ENCODE data around the gene MTMR2. TPM values are rescaled to one million over a fixed set of nuclear protein-coding genes. Genes with fewer than 3 reads are reported as not detected.

Gene MTMR2
- total and polyA plus RNA-seq, 4 donors = 24.8 to 40.6 (median 32.3) TPM

GRCh38 chr11:95898782-95899181, 25.1 kb downstream of the MTMR2 start:
- WGBS, 2 donors = 47 to 64% methylated on average over 2 of the region's 2 CpGs
- H3K36me3 ChIP-seq (ENCODE audit: control insufficient read depth in 1 of 2, insufficient read depth in 2 of 2, low read length in 1 of 2) = no peaks in the 10 kb centered on the region
- H3K27ac ChIP-seq (ENCODE audit: low read depth in 1 of 2, low read length in 2 of 2) = no peak overlapping the region
- H3K9me3 ChIP-seq (ENCODE audit: control insufficient read depth, low read length) = no peaks in the 10 kb centered on the region
- DNase-seq = no peak
- no peaks in the 10 kb centered on the region for H3K27me3 ChIP-seq (ENCODE audit: control insufficient read depth in 1 of 2, insufficient read depth in 2 of 2, low read length in 1 of 2)
- ATAC-seq (ENCODE audit: low FRiP score) = no peak
- intact Hi-C loops (cut with DNase I) = no loop called here
- H3K4me3 ChIP-seq (ENCODE audit: low read length in 2 of 2) = no peak overlapping the region
- peaks cover 4 to 8% of the 10 kb centered on the region in 2 donors for H3K4me1 ChIP-seq (ENCODE audit: control insufficient read depth in 1 of 2, insufficient read depth in 2 of 2, low read length in 2 of 2)

DNA sequence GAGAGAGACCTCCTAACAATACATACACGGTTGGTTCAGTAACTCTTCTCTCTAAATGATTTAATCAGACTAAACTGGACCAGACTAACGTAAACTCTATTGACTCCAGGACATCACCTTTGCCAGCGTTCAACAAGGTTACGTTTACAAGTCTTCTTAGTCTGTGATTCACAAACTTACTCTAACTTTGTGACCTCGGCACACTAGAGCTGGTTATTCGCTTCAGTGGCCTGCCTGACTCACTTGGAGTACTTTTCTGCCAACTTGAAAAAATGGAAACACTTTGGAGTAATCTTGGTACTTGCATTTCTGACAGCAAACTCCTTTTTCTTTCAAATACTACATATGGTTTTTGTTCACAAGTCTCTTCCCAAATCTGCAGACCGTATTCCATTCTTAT, 26.2 kb downstream of the MTMR2 start:
- Histone ChIP-seq H3K4me3 (ENCODE audit: low read length in 2 of 2) (no peak overlapping the region), H3K4me1 (ENCODE audit: control insufficient read depth in 1 of 2, insufficient read depth in 2 of 2, low read length in 2 of 2) (peaks cover 4 to 8% of the 10 kb centered on the region in 2 donors), H3K9me3 (ENCODE audit: control insufficient read depth, low read length) (no peaks in the 10 kb centered on the region), H3K36me3 (ENCODE audit: control insufficient read depth in 1 of 2, insufficient read depth in 2 of 2, low read length in 1 of 2) (no peaks in the 10 kb centered on the region), H3K27me3 (ENCODE audit: control insufficient read depth in 1 of 2, insufficient read depth in 2 of 2, low read length in 1 of 2) (no peaks in the 10 kb centered on the region), H3K27ac (ENCODE audit: low read depth in 1 of 2, low read length in 2 of 2) (peak overlapping the region in 1 of 2 donors; percentile 28)
- peak in 1 of 2 donors; percentile 28 for DNase-seq
- WGBS, 2 donors = 44 to 54% methylated on average over 7 of the region's 7 CpGs
- no peak for ATAC-seq (ENCODE audit: low FRiP score)
- intact Hi-C loops (cut with DNase I) = no loop called here

DNA sequence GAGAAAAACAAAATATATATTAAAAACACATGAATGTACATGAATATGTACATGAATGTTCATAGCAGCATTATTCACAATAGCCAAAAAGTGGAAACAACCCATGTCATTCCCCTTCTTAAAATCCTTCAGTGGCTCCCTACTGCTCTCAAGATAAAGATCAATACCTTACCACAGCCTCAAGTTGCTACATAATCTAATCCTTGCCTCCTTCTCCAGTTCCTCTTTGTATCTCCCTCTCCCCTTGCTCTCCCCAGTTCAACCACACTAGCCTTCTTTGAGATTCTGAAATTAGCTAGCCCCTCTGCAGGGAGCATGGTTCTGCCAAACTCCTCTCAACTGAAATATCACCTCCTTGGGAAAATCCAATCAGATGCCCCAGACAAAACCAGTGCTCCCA, 28.1 kb downstream of the MTMR2 start:
- Histone ChIP-seq H3K36me3 (ENCODE audit: control insufficient read depth in 1 of 2, insufficient read depth in 2 of 2, low read length in 1 of 2) (no peaks in the 10 kb centered on the region), H3K27ac (ENCODE audit: low read depth in 1 of 2, low read length in 2 of 2) (no peak overlapping the region), H3K4me3 (ENCODE audit: low read length in 2 of 2) (no peak overlapping the region), H3K27me3 (ENCODE audit: control insufficient read depth in 1 of 2, insufficient read depth in 2 of 2, low read length in 1 of 2) (no peaks in the 10 kb centered on the region), H3K9me3 (ENCODE audit: control insufficient read depth, low read length) (no peaks in the 10 kb centered on the region), H3K4me1 (ENCODE audit: control insufficient read depth in 1 of 2, insufficient read depth in 2 of 2, low read length in 2 of 2) (peaks cover 5 to 8% of the 10 kb centered on the region in 2 donors)
- ATAC-seq (ENCODE audit: low FRiP score) (no peak), DNase-seq (no peak)
- intact Hi-C loops (cut with DNase I) = no loop called here

DNA sequence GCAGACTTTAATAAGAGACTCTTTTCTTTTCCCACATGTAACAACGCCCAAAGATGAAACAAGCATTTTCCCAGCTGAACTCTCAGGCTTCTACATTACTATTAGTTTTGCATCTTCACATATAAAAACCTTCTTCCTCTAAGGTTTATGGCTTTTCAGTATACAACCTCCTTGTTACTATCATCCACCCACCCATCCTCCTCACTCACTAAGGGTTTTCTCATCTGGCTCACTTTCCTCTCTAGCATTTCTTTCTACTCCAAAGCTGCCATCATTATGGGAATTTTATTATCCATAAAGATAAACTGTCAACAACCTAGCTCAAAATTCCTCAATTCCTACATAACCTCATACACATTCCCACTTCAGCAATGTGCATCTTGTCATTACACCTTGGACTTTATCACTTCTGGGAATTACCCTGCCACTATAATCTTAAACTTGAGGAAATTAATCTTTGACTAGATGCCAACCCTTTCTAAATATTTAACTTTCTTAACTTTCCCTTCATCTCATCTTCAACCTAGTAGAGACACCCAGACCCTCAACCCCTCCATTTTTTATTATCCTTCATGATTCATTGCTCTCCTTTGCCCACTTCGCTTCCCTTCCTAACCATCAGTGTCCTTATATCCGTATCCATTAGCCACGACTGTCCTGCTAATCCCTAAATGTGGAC, 30.9 kb downstream of the MTMR2 start:
- Histone ChIP-seq H3K4me1 (ENCODE audit: control insufficient read depth in 1 of 2, insufficient read depth in 2 of 2, low read length in 2 of 2) (peaks cover 5 to 8% of the 10 kb centered on the region in 2 donors), H3K4me3 (ENCODE audit: low read length in 2 of 2) (no peak overlapping the region), H3K9me3 (ENCODE audit: control insufficient read depth, low read length) (no peaks in the 10 kb centered on the region), H3K27me3 (ENCODE audit: control insufficient read depth in 1 of 2, insufficient read depth in 2 of 2, low read length in 1 of 2) (no peaks in the 10 kb centered on the region), H3K36me3 (ENCODE audit: control insufficient read depth in 1 of 2, insufficient read depth in 2 of 2, low read length in 1 of 2) (no peaks in the 10 kb centered on the region), H3K27ac (ENCODE audit: low read depth in 1 of 2, low read length in 2 of 2) (peak overlapping the region in 1 of 2 donors; percentile 28)
- no peak for DNase-seq
- WGBS, 2 donors = 95% methylated on average over 4 of the region's 4 CpGs
- ATAC-seq (ENCODE audit: low FRiP score) = no peak
- intact Hi-C loops (cut with DNase I) = no loop called here

GRCh38 chr11:95892492-95892891, 31.4 kb downstream of the MTMR2 start:
- 96 to 100% methylated on average over 2 of the region's 2 CpGs for WGBS, 2 donors
- Histone ChIP-seq H3K4me1 (ENCODE audit: control insufficient read depth in 1 of 2, insufficient read depth in 2 of 2, low read length in 2 of 2) (peaks cover 5 to 8% of the 10 kb centered on the region in 2 donors), H3K27ac (ENCODE audit: low read depth in 1 of 2, low read length in 2 of 2) (peak overlapping the region in 1 of 2 donors; percentile 30)

GRCh38 chr11:95891423-95892170, 32.3 kb downstream of the MTMR2 start:
- DNase-seq = no peak
- H3K27ac ChIP-seq (ENCODE audit: low read depth in 1 of 2, low read length in 2 of 2) = peak overlapping the region in 1 of 2 donors; percentile 84
- peak; percentile 62 for ATAC-seq (ENCODE audit: low FRiP score)
- no peaks in the 10 kb centered on the region for H3K27me3 ChIP-seq (ENCODE audit: control insufficient read depth in 1 of 2, insufficient read depth in 2 of 2, low read length in 1 of 2)
- no peaks in the 10 kb centered on the region for H3K36me3 ChIP-seq (ENCODE audit: control insufficient read depth in 1 of 2, insufficient read depth in 2 of 2, low read length in 1 of 2)
- peaks cover 5 to 8% of the 10 kb centered on the region in 2 donors for H3K4me1 ChIP-seq (ENCODE audit: control insufficient read depth in 1 of 2, insufficient read depth in 2 of 2, low read length in 2 of 2)
- H3K4me3 ChIP-seq (ENCODE audit: low read length in 2 of 2) = no peak overlapping the region
- no peaks in the 10 kb centered on the region for H3K9me3 ChIP-seq (ENCODE audit: control insufficient read depth, low read length)
- intact Hi-C loops (cut with DNase I) = no loop called here
- WGBS, 2 donors = 17 to 29% methylated on average over 4 of the region's 4 CpGs

More at GRCh38 chr11:95892492-95892891, 31.4 kb downstream of the MTMR2 start:
- intact Hi-C loops (cut with DNase I) = no loop called here
- H3K4me3 ChIP-seq (ENCODE audit: low read length in 2 of 2) = no peak overlapping the region
- no peaks in the 10 kb centered on the region for H3K27me3 ChIP-seq (ENCODE audit: control insufficient read depth in 1 of 2, insufficient read depth in 2 of 2, low read length in 1 of 2)
- no peaks in the 10 kb centered on the region for H3K9me3 ChIP-seq (ENCODE audit: control insufficient read depth, low read length)
- ATAC-seq (ENCODE audit: low FRiP score) (no peak), DNase-seq (no peak)
- no peaks in the 10 kb centered on the region for H3K36me3 ChIP-seq (ENCODE audit: control insufficient read depth in 1 of 2, insufficient read depth in 2 of 2, low read length in 1 of 2)

- ATAC-seq (ENCODE audit: low FRiP score) = no peak
- Histone ChIP-seq H3K4me3 (ENCODE audit: low read length in 2 of 2) (no peak overlapping the region), H3K27ac (ENCODE audit: low read depth in 1 of 2, low read length in 2 of 2) (no peak overlapping the region), H3K36me3 (ENCODE audit: control insufficient read depth in 1 of 2, insufficient read depth in 2 of 2, low read length in 1 of 2) (peaks cover 0 to 3% of the 10 kb centered on the region in 2 donors), H3K4me1 (ENCODE audit: control insufficient read depth in 1 of 2, insufficient read depth in 2 of 2, low read length in 2 of 2) (peaks cover 0 to 4% of the 10 kb centered on the region in 2 donors), H3K27me3 (ENCODE audit: control insufficient read depth in 1 of 2, insufficient read depth in 2 of 2, low read length in 1 of 2) (no peaks in the 10 kb centered on the region), H3K9me3 (ENCODE audit: control insufficient read depth, low read length) (no peaks in the 10 kb centered on the region)
- DNase-seq = no peak
- intact Hi-C loops (cut with DNase I) = no loop called here
- WGBS, 2 donors = 99% methylated on average over 4 of the region's 4 CpGs
Observed at GRCh38 chr11:95888852-95889251, 35.1 kb downstream of the MTMR2 start.

GRCh38 chr11:95888439-95888838, 35.5 kb downstream of the MTMR2 start:
- no peak for ATAC-seq (ENCODE audit: low FRiP score)
- no peak for DNase-seq
- peaks cover 0 to 2% of the 10 kb centered on the region in 2 donors for H3K4me1 ChIP-seq (ENCODE audit: control insufficient read depth in 1 of 2, insufficient read depth in 2 of 2, low read length in 2 of 2)
- no peak overlapping the region for H3K27ac ChIP-seq (ENCODE audit: low read depth in 1 of 2, low read length in 2 of 2)
- peaks cover 0 to 3% of the 10 kb centered on the region in 2 donors for H3K36me3 ChIP-seq (ENCODE audit: control insufficient read depth in 1 of 2, insufficient read depth in 2 of 2, low read length in 1 of 2)
- no peaks in the 10 kb centered on the region for H3K27me3 ChIP-seq (ENCODE audit: control insufficient read depth in 1 of 2, insufficient read depth in 2 of 2, low read length in 1 of 2)
- no peak overlapping the region for H3K4me3 ChIP-seq (ENCODE audit: low read length in 2 of 2)
- no peaks in the 10 kb centered on the region for H3K9me3 ChIP-seq (ENCODE audit: control insufficient read depth, low read length)
- intact Hi-C loops (cut with DNase I) = no loop called here

GRCh38 chr11:95886462-95886861, 37.4 kb downstream of the MTMR2 start:
- Histone ChIP-seq H3K36me3 (ENCODE audit: control insufficient read depth in 1 of 2, insufficient read depth in 2 of 2, low read length in 1 of 2) (peaks cover 0 to 3% of the 10 kb centered on the region in 2 donors), H3K27ac (ENCODE audit: low read depth in 1 of 2, low read length in 2 of 2) (no peak overlapping the region), H3K4me1 (ENCODE audit: control insufficient read depth in 1 of 2, insufficient read depth in 2 of 2, low read length in 2 of 2) (no peaks in the 10 kb centered on the region), H3K27me3 (ENCODE audit: control insufficient read depth in 1 of 2, insufficient read depth in 2 of 2, low read length in 1 of 2) (no peaks in the 10 kb centered on the region), H3K9me3 (ENCODE audit: control insufficient read depth, low read length) (no peaks in the 10 kb centered on the region), H3K4me3 (ENCODE audit: low read length in 2 of 2) (no peak overlapping the region)
- no peak for ATAC-seq (ENCODE audit: low FRiP score)
- intact Hi-C loops (cut with DNase I) = no loop called here
- WGBS, 2 donors = 94 to 97% methylated on average over 1 of the region's 1 CpG
- no peak for DNase-seq

Data from aorta (tissue), 5 donors.